ENCODE measurements around the gene SIK3.

Gene SIK3

GRCh38 chr11:116901211-116901610 is 197.0 kb downstream of the SIK3 start:
- no peak for DNase-seq (ENCODE audit: low read depth, low spot score)

GRCh38 chr11:116896211-116896610 is 202.0 kb downstream of the SIK3 start:
- no peak for DNase-seq (ENCODE audit: low read depth, low spot score)

DNA sequence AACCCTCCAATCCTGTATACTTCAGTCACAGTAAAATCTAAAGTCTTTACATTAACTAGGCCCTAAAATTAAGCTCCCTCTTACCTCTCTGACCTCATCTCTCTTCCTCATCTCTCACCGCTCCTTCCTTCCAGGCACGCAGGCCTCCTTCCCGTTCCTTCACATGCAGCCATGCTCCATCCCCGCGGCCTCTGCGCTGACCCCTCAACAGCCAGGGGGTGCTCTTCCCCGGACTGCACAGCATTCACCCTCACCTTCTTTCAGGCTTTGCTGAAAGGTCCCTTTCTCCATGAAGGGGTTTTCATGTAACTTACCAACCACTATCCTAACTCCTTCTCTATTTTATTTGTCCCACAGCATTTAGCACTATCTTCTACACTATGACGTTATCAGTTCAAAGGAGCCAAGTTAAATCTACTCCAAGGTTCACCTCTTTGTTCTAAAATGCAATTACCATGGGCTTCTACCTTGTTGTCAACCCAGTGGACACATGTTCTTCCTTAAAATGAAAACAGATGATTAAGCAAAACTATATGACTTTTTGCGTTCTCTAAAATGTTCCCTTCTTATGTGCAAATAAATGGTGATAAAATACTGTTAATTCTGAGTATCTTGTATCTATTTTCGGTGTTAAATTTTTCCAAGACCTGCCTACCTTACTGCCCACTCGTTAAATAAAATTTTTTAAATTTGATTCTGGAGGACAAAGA is 203.0 kb downstream of the SIK3 start:
- peak; percentile 75 for DNase-seq (ENCODE audit: low read depth, low spot score)

- DNase-seq (ENCODE audit: low read depth, low spot score), result no peak
Measured at GRCh38 chr11:116893906-116894305, 204.3 kb downstream of the SIK3 start.

DNA sequence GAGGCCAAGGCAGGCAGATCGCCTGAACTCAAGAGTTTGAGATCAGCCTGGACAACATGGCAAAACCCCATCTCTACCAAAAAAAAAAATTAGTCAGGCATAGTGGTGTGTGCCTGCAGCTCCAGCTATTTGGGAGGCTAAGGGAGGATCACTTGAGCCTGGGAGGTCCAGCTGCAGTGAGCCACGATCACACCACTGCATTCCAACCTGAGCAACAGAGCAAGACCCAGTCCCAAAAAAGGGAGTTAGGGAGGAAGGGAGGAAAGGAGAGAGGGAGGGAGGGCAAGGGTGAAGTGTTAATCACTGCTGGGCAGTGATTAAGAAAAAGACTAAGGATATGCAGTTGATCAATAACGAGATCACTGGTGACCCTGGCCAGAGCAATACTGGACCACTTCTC is 204.8 kb downstream of the SIK3 start:
- DNase-seq (ENCODE audit: low read depth, low spot score), result no peak

DNA sequence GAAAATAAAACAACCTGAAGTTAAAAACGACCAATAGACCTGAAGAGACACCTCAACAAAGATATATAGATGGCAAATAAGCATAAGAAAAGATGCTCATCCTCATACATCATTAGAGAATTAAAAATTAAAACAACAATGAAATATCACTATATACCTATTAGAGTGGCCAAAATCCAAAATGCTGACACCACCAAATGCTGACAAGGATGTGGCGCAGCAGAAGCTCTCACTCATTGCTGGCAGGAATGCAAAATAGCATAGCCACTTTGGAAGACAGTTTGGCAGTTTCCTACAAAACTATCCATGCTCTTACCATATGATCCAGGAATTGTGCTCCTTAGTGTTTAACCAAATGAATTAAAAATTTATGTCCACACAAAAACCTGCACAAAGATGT is 205.9 kb downstream of the SIK3 start:
- no peak for DNase-seq (ENCODE audit: low read depth, low spot score)

DNA sequence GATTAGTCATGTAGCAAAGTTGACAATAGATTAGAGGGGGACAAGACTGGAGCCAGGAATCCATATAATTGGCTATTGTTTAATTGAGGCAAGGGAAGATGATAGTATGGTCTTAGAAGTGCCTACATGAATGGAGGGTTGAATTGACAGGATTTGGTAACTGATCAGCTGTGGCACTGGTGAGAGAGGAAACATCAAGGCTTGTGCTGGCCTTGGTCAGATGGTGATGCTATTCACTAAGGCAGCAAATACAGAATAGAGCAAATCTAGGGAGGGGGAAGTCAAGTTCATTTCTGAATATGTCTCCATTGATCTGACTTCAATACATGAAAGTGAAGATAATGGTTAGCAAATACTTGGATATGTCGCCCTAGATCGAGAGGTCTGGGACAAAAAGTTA is 206.5 kb downstream of the SIK3 start:
- no peak for DNase-seq (ENCODE audit: low read depth, low spot score)

- DNase-seq (ENCODE audit: low read depth, low spot score), result no peak
Measured at GRCh38 chr11:116890607-116891006, 207.6 kb downstream of the SIK3 start.

GRCh38 chr11:116890193-116890592 is 208.0 kb downstream of the SIK3 start:
- DNase-seq (ENCODE audit: low read depth, low spot score), result no peak

GRCh38 chr11:116888884-116889549 is 209.2 kb downstream of the SIK3 start:
- DNase-seq (ENCODE audit: low read depth, low spot score), result no peak

GRCh38 chr11:116888024-116888423 is 210.2 kb downstream of the SIK3 start:
- DNase-seq (ENCODE audit: low read depth, low spot score), result no peak

DNA sequence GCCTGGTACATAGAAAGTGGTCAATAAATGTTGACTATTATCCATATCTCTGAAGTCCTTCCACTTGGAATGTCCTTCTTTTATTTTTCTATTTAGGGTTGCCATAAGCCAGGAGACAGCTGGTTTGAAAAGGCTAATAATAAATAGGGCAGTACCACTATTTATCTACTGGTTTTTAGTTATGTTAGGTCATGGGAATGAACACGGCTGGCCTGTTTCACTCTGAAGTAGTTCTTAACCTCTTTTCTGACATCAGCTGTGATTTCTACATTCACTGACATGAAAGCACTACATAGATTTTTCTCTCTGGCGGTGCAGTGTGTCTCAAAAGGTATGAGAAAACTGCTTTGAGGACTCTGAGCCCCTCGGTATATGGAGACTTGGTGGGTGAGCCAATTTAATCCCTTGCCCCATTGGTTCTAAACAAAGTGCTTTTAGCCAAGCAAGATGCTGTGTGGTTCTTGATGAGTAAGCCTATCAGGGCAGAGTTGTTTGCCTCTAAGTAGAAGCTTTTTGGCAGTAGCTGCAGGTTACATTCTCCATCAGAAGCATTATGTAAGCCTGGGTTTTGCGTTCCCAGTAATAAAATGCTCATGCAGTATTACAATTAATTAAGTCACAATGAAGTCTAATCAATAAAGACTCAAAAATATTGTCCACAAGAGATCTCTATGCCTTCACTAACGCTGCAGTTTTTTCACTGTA is 212.1 kb downstream of the SIK3 start:
- DNase-seq (ENCODE audit: low read depth, low spot score), result no peak

GRCh38 chr11:116882386-116882785 is 215.8 kb downstream of the SIK3 start:
- DNase-seq (ENCODE audit: low read depth, low spot score), result no peak

- no peak for DNase-seq (ENCODE audit: low read depth, low spot score)
Measured at GRCh38 chr11:116881143-116881542, 217.1 kb downstream of the SIK3 start.

DNA sequence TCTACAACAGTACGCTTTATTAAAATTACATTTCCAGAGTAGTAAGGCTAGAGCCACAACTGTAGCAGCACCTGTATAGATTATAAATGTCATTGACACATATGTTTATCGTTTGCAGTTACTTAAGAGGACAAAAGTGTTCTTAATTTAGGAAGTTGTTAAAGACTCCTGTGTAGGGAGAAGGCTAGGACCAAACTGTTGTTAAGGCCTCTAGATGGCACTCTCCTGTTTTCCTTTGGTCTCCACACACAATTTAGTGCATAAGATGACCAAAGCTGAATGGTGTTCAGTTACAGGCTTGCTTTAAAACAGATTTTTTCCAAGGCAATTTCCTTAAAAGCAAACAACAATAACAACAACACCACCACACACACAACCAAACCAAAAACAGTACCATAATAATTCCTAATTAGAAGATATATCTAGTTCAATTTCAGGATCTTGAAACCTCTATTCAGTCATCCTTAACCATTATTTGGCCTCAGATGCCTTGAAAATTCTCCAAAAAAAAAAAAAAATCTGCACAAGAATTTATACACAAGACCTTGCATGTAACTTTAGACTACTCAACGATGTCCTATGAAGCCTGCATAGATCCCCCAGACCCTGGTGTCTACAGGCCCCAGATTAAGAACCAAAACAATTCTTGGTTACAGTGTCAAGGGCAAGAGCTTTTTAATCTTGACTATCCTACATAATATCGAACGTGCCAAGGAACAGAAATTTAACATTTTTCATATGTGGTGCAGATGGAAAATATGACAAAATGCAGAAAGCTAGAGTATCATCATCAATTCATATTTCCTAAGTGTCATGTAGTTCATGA is 218.2 kb downstream of the SIK3 start:
- peak; percentile 21 for DNase-seq (ENCODE audit: low read depth, low spot score)

GRCh38 chr11:116876656-116877055 is 221.6 kb downstream of the SIK3 start:
- DNase-seq (ENCODE audit: low read depth, low spot score), result no peak

- DNase-seq (ENCODE audit: low read depth, low spot score), result no peak
Measured at GRCh38 chr11:116875194-116875593, 223.0 kb downstream of the SIK3 start.

DNA sequence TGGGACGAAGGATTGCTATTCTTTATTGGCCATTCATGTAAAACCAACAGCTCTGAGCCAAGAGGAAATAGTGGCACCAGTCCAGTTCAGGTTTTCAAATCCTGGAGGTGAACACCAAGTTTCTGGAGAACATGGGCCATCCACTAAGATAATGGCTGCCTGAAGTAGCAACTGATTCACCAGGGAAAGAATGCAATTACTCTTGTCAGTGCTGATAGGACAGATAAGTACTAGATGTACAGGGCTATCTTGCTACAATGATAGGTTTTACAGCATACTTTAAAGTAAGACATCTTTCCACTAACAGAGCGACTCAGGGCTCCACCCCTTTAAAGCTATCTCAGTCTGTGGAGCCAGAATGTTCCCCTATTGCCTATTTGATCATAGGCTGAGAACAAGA is 224.0 kb downstream of the SIK3 start:
- DNase-seq (ENCODE audit: low read depth, low spot score), result no peak

GRCh38 chr11:116873381-116873780 is 224.8 kb downstream of the SIK3 start:
- DNase-seq (ENCODE audit: low read depth, low spot score), result no peak

DNA sequence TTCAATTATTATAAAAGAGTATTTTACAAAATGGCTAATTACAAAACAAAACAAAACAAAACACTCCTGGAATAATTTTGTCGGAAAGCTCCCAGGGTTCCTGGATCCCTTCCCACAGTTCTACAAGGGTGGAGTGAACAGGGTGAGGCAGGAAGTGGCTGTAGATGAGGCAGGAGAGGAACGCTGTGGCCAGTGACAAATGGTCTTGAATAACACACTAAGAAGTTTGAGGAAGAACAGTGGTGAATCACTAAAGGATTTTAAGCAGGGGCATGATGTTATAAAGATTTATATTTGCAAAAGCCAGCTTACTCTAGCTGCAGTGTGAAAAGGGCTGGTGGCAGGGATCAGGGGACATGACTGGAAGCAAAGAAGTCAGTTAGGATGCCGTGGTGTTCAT is 227.0 kb downstream of the SIK3 start:
- DNase-seq (ENCODE audit: low read depth, low spot score), result no peak

GRCh38 chr11:116870054-116870453 is 228.2 kb downstream of the SIK3 start:
- DNase-seq (ENCODE audit: low read depth, low spot score), result no peak

DNA sequence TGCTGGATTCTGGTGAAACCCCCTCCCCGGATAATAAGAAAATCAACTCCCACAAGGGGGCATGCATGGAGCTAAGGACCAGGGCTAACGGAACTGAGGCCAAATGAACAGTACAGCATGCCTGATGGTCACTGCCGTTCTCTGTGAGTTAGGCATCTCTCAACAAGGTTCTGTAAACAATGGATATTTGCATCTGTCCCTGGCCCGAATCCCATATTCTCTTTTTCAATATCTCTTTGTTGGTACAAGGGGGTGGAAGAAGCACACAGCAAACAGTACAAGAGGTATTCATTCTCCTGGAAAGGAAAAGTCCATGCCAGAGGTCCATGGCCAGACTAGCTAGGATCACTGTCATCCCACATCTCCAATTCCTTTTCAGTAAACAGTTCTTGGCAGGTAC is 228.6 kb downstream of the SIK3 start:
- DNase-seq (ENCODE audit: low read depth, low spot score), result no peak
